Stimulated activated CD4-positive, alpha-beta T cell treated with anti-CD3 and anti-CD28 coated beads, Interleukin-12 subunit alpha, Interleukin-12 subunit beta, amount 100 ng/mL, for 24 hours (primary cell): ENCODE data around the gene SSPN.
"Not testable (repeated sequence)": the region's sequence is repeated elsewhere in the genome, so short reads cannot be mapped to it uniquely, and the experiment has no call there.

Experiments used
- DNase-seq, 2 experiments: peaks; one replicate each; pipeline ENCODE4 v3.0.0-alpha.2; 2020; ENCODE audit warnings: low read depth in 2 of 2

The SSPN gene

GRCh38 chr12:26229910-26230309, 34.5 kb downstream of the SSPN start:
- no peak for DNase-seq

GRCh38 chr12:26231470-26231869, 36.1 kb downstream of the SSPN start:
- no peak for DNase-seq

- DNase-seq, result no peak
Measured at GRCh38 chr12:26231921-26232320, 36.5 kb downstream of the SSPN start.

GRCh38 chr12:26233631-26234030, 38.3 kb downstream of the SSPN start:
- no peak for DNase-seq

DNA sequence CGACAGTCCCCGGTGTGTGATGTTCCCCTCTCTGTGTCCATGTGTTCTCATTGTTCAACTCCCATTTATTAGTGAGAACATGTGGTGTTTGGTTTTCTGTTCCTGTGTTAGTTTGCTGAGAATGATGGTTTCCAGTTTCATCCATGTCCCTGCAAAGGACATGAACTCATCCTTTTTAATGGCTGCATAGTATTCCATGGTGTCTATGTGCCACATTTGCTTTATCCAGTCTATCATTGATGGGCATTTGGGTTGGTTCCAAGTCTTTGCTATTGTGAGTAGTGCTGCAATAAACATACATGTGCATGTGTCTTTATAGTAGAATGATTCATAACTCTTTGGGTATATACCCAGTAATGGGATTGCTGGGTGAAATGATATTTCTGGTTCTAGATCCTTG, 40.1 kb downstream of the SSPN start:
- not testable (repeated sequence) for DNase-seq

DNA sequence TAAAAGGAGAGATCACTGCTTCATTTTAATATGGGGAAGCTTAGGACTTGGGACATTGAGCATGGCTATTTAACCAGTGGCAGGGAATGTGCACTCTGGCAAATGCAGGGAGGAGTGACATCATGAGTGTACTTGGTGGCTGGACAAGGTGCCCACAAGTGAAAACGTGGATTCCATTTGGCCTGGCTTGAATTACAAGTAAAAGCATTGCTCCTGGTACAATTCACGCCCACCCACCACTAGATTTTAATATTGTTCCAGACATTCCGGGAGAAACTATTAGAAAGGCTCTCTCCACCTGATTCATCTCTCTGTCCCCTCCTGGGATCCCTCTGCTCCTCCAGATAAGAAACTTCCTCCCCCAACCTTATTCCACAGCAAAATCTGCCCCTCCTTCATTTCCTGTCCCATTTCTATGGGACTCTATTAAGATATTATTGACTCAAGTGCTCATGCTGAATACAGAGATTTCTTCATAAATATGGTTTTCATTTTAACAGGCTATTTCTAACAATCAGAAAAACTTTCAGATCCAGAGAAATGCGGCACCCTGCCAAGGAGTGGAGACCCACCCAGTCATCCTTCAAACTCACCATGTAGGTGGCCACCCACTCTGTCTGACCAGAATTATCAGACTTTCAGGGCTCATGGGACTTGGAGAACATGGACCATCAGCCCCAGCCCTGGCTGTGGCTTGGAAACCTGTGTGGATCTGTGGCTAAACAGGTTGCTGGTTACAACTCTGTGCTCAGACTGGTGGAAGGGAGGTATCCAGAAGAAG, 43.2 kb downstream of the SSPN start:
- no peak for DNase-seq

DNA sequence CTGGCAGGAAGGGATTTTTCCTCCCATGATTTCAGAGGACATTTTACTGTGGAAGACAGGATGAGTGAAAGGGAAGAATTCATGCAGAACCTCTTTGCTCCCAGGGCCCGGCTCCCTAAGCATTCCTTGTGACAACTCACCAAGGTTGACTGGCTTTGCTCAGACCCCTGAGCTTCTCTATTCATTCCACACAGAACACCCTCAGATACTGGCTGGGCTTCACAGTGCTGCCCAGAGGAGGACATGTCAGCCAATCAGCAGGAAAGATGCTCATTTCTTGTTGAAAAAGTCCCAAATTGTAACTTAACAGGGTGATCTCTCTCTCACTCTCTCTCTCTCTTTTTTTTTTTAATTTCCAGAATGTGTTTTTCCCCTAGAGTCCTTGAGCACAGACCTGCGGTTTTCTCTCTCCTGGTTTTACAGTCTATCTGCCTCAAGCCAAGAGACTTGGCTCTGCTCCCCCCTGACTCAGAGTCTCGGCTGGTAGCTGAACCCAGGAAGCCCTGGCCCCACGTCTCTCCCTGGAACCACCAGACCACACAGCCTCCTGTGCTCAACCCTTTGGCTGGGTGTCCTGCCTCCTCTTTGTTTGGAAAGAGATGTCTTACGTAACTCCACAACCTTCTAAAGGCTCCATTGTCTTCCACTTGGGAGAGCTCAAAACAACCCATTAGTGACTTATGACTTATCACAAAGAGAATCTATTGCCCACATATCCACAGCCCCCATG, 43.9 kb downstream of the SSPN start:
- no peak for DNase-seq

DNA sequence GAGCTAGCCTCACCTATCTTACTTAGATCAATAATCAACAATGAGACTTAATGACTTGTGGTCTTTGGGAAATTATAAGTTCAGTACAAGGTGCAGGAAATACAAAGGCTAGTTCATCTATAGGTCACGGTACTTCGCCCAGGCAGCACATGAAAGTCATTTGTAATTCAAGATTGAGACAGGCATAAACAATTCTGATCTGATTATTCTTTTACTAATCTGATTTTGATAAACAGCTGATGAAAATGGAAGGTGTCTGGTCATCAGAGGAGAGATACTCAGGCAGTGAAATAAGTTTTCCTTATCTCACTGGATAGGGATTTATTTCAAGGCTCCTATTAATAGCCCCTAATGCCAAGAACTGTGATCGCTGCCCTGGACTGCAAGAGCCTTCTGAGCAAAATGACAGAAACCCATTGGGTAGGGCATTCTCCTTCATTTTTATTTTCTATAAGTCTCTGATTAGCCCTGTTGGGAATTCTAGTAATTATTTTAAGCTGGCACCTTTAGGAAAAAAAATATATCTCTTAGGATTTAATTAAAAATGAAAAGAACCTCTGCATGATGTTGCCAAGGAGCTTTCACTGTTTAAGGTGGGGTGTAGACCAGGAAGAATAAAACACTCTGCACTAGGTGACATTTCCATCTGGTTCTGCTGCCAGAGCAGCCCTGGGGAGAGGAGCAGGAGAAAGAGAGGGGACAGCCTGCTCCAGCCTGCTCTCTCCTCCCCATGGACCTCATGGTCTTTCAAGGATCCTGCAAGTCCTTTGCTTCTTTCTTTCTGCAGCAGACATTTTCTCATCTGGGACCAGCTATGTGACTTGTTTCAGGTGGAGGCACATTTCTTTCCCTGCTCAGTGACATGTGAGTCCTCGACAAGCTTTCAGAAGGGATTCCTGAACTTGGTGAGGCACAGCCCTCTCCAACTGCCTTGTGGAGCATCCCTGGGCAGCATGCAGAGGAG, 44.8 kb downstream of the SSPN start:
- DNase-seq, result no peak

DNA sequence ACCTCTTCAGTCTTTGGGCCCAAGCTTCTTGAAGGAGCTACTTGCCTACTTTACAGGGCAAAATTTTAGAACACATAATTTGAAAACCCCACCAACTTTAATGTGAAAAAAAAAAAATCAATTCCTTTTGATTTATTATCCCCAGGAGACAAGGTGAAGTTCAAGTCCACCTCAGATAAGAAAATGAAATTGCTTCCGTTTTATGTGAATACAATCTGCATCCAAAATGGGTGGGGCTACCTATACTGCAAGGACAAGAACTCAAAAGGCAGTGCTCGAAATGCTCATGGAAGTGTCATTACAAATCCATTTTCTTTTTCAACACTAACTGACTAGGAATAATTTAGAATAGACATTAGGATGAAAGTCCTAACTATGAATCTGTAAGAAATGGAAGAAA, 45.7 kb downstream of the SSPN start:
- no peak for DNase-seq

DNA sequence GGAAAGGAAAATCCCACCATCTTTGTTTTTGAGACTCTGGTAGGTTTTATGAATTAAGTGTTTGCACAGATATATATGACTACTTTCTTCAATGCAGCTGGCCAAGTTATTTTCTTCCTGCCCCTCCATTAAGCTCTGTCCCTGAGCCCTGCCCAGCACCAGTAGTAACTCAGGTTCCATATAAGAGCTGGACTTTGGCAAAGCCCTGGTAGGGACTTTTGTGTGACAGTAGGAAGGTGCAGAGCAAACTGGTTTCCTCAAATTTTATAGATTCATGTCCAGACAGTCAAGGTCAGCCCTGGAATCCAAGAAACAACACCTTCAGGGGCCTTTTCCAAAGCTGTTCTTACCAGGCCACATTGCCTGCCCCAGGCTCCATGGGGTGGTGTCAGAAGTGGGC, 47.3 kb downstream of the SSPN start:
- DNase-seq, result no peak

DNA sequence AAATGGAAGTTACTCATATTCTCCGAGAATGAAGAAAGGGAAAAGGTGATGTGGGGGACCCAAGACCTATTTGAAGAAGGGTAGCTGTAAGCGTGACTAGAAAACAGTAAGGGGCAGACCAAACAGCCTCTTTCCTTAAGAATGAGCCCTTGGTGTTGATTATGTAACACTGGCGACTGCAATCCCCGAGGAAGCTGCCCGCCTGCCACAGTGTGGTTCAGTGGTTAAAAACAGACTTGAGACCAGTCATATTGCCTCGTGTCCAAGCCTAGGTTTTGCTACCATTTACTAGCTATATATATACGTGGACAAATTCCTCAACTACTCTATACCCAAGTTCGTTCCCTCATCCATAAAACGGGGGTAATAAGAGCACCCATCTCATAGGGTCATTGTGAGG, 49.1 kb downstream of the SSPN start:
- no peak for DNase-seq

DNA sequence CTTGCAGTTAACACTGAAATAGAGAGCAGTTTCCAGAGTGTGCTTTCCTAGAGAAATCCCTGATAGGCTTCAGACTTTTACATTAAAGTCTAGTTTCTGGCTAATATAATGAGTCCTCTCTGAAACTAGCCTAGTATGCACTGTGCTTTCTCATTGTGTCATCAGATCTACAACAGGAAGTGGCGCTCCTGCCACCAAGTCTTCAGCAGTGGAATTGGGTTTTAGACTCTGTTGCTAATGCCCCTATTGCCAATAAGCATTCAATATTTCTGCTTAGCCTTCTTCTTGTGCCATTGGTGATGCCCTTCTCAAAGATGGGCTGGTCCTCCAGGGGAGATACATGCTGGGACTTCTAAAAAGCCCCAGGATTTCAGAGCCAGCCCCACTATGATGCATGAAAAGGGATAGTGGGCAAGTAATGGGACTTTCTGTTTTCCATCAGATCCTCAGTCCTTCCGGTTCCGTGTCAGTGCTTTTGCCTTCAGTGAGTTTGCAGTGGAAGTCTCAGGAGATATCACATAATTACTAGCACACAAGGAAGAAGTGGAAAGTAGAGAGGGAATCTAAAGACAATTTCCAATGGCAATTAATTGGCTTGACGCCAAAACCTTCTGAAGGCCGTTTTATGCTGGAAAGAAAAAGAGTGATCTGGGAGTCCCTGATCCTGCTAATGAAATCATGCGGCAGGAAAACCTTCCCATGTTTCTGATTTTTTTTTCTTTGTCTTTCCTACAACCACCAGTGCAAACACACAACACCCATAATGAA, 50.0 kb downstream of the SSPN start:
- DNase-seq, result no peak

DNA sequence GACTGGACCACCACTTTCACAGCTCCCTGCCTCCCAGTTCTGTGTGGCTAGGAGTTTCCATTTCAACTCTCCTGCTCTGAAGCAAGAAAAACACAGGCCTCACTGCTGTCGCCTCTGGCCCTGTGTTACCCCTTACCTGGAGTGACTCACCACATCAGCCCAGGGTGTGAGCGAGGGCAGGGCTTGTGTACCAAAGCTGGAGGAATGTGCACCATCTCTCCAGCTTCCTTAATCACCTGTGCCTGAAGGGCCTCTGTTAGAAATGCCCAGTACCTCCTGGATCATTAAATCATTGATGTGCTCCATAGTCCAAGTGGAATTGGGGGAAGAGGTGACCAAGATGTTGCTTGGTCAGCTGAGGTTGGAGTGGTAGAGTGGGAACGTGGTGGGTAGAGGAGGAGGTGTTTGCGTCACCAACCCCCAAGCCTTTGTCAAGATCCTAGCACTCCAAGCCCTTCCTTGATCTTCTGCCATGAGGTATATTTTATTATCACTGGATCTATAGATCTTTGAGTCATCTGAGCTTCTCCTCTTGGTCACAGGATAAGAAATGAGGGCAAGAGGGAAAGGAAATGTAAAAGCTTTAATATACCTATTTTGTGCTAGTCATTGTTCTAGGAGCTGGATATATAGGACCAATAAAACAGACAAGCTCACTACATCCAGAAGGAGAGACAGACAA, 51.3 kb downstream of the SSPN start:
- DNase-seq, result no peak

DNA sequence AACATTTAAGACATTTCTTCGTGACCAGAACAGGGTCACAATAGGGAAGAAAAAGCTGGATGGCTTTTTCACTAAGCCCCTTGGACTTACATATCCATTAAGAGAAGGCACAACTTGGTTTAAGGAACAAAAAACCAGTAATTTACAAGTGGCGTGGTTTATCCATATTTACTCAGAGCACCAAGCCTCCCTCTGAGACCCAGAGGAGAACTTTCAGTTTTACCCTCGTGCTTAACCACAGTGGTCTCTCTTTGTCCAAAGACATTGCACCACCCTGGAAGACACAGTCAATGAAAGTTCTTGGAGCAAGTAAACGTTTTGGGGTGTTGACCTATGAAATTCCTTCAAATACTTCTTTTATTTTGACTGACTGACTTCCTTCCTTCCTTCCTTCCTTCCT, 52.5 kb downstream of the SSPN start:
- DNase-seq, result no peak

- DNase-seq, result no peak
Measured at GRCh38 chr12:26250801-26251200, 55.4 kb downstream of the SSPN start.

- no peak for DNase-seq
Measured at GRCh38 chr12:26251600-26251999, 56.2 kb downstream of the SSPN start.

DNA sequence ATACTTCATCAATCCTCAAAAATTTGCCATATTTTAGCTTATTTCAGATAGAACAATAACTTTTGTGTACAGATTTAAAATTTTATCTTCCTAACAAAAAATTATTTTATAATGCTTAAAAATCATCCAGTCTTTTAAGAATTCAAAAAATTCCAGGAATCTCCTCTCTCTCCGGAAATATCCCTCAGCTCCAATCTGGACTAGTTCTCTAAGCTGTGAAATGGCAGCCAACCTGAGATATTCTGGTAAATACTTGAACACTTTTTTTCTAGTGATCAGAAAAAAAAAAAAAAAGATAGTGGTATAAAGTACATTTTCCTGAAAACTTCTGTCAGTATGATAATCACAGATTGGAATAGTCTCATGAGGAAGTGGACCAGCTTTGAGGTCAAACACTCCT, 57.6 kb downstream of the SSPN start:
- no peak for DNase-seq

DNA sequence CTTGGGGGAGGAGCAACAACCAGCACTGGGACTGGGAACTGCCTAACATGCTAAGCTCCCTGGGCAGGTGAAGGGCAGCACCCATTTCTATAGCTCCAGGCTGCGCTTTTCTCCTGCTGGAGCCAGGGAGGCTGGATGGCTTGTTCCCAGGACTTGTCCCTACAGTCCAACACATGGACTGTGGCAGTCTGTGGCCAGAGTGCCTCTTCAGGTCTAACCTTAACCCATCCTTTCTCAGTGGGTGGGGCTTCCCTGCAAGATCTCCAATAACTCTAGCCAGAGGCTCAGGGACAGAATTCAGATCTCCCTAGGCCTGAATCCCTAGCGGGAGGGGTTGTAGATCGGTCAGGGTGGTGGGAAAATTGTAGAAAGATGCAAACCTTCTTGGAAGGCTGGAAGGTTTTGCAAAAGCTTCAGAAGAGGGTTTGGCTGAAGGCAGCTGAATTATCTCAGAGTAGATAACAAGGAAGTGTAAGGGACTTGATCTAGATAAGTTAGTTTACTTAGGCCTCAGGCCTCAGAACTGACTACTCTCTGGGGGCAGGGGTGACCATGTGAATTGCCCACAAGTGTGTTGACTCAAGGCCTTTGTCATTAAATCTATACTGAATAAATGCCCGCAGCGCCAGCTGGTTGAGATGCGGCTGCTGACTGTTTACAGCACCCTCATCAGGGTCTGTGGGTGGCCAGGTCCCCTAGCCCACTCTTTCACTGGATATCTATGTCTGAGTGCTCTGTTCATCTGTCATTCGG, 60.7 kb downstream of the SSPN start:
- no peak for DNase-seq

DNA sequence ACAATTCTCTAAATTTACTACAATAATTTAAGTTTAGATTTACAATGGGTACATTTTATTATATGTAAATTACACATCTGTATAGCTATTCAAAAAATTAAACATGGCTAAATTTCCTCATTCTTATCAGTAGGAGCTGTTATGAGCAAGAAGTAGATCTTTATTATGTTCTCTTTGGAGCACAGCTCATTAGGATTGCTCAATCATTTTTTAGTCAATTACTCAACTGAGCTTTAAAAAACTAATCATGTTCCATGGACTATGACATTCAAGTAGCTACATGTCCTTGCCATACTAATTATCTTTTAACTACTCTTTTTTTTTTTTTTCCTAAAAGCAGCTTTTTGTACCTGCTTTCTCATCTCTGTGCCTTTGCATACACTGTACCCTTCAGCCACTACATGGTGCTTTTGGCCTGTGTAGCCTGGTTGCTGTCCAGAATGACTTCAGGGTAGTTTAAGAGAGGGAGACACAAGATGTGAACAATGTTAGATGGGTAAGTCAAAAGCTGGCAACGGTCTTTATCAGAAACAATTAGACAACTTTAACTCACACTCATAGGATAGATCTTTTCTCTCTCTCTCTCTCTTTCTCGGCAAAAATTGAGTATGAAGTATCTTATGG, 69.0 kb downstream of the SSPN start:
- DNase-seq, result no peak

DNA sequence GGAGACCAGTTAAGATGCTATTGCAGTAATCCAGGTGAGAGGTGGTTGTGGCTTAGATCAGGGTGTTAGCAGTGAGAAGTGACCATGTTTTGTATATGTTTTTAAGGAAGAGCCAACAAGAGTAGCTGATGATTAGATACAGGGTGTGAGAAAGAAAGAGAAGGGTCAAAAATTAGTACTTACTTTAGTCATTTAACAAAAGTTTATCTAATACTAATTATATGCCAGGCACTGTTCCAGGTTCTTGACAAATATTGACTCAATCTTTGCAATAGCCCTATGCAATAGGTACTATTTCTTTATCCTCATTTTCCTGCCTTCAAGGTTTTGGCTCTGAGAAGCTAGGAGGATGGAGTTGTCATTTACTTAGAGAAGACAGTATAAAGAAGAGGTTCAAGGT, 70.2 kb downstream of the SSPN start:
- DNase-seq, result no peak
